H1 (cell line): ENCODE data around the gene SEMA4D. TPM values are rescaled to one million over a fixed set of nuclear protein-coding genes. Genes with fewer than 3 reads are reported as not detected.

Source experiments
- CTCF ChIA-PET: fragments of 300-600 bp; sonication (Branson Sonifier 250); formaldehyde crosslinking; loops from one replicate; lab custom pipeline; 2021; ENCODE audit not compliant: partially characterized antibody; lab: Charles Lee
- POLR2A ChIA-PET: fragments of 300-600 bp; sonication (Branson Sonifier 250); formaldehyde crosslinking; loops from one replicate; lab custom pipeline; 2021; ENCODE audit warnings: inconsistent platforms; ENCODE audit not compliant: partially characterized antibody; lab: Charles Lee
- DNase-seq, 2 experiments: peaks; one replicate each; pipeline versions ENCODE4 v3.0.0 to v3.0.0-alpha.2; 2010 to 2022; ENCODE audit warnings: low spot score in 2 of 2, low read depth in 1 of 2, mixed read lengths in 1 of 2
- FAIRE-seq: peaks from 2 replicates; lab custom pipeline; 2011; peaks lifted over from hg19 to GRCh38; lab: Jason Lieb, UNC
- H2AFZ ChIP-seq: 2 replicates; pipeline ENCODE4 v1.8.1; 2012; ENCODE audit warnings: low read length, inconsistent platforms
- H2AK5ac ChIP-seq: 2 replicates; pipeline ENCODE4 v1.6.1; 2013; ENCODE audit warnings: low read depth, low read length
- H2BK120ac ChIP-seq: replicated peaks from 2 replicates; pipeline ENCODE3; 2013; ENCODE audit warnings: low read depth, low read length, inconsistent platforms
- H2BK12ac ChIP-seq: 2 replicates; pipeline ENCODE4 v1.6.1; 2013; ENCODE audit warnings: low read depth, low read length
- H2BK15ac ChIP-seq: 2 replicates; pipeline ENCODE4 v1.6.1; 2013; ENCODE audit warnings: low read length
- H2BK20ac ChIP-seq: 2 replicates; pipeline ENCODE4 v1.6.1; 2013; ENCODE audit warnings: low read length
- H2BK5ac ChIP-seq: 2 replicates; pipeline ENCODE4 v1.6.1; 2013; ENCODE audit warnings: low read depth, low read length
- H3K14ac ChIP-seq: 2 replicates; pipeline ENCODE4 v1.6.1; 2013; ENCODE audit warnings: inconsistent platforms; ENCODE audit not compliant: insufficient read length
- H3K18ac ChIP-seq: 2 replicates; pipeline ENCODE4 v1.6.1; 2013; ENCODE audit warnings: low read length; ENCODE audit errors: extremely low read depth
- H3K23ac ChIP-seq: 2 replicates; pipeline ENCODE4 v1.6.1; 2013; ENCODE audit warnings: inconsistent platforms; ENCODE audit not compliant: insufficient read length
- H3K23me2 ChIP-seq: 2 replicates; pipeline ENCODE4 v1.6.1; 2013; ENCODE audit warnings: low read depth, low read length
- H3K27ac ChIP-seq: 2 replicates; pipeline ENCODE4 v1.6.1; 2011; ENCODE audit warnings: low read depth, low read length, inconsistent platforms
- H3K27me3 ChIP-seq, 4 experiments: replicated peaks in 1 of 4; 1 replicate in 1 of 4; 2 replicates in 3 of 4; pipeline versions ENCODE4 v1.6.1 to v1.8.1; 2011 to 2013; ENCODE audit warnings: low read length in 3 of 4, mild to moderate bottlenecking in 3 of 4, inconsistent platforms in 2 of 4, mixed read lengths in 2 of 4, moderate library complexity in 1 of 4; ENCODE audit not compliant: control insufficient read depth in 3 of 4, insufficient read depth in 3 of 4; ENCODE audit errors: extremely low read depth in 1 of 4
- H3K36me3 ChIP-seq, 4 experiments: 2 replicates each; pipeline versions ENCODE4 v1.6.1 to v1.8.1; 2011 to 2013; ENCODE audit warnings: mild to moderate bottlenecking in 4 of 4, low read length in 3 of 4, moderate library complexity in 2 of 4, control low read depth in 1 of 4, inconsistent platforms in 1 of 4; ENCODE audit not compliant: insufficient read depth in 4 of 4, control insufficient read depth in 2 of 4
- H3K4ac ChIP-seq: replicated peaks from 2 replicates; pipeline ENCODE3; 2013; ENCODE audit warnings: low read length, low read depth, mixed read lengths, inconsistent platforms; ENCODE audit not compliant: insufficient read length
- H3K4me1 ChIP-seq, 4 experiments: replicated peaks in 1 of 4; 1 replicate in 1 of 4; 2 replicates in 3 of 4; pipeline versions ENCODE4 v1.6.1 to v1.8.1; 2011 to 2013; ENCODE audit warnings: low read length in 3 of 4, inconsistent platforms in 2 of 4, mixed read lengths in 1 of 4; ENCODE audit not compliant: insufficient read depth in 4 of 4, control insufficient read depth in 3 of 4
- H3K4me2 ChIP-seq, 2 experiments: 2 replicates each; pipeline versions ENCODE4 v1.6.1 to v1.8.1; 2011 to 2013; ENCODE audit warnings: low read depth in 2 of 2, low read length in 2 of 2, control low read depth in 1 of 2, inconsistent platforms in 1 of 2, mild to moderate bottlenecking in 1 of 2; ENCODE audit not compliant: insufficient read depth in 1 of 2
- H3K4me3 ChIP-seq, 4 experiments: fragments of 200-600, 300-600 bp in 1 of 4; sonication (generic), shearing (Covaris generic), sonication (Bioruptor Twin) in 1 of 4; 2 replicates each; pipeline versions ENCODE4 v1.5.1 to v1.8.1; 2011 to 2016; ENCODE audit warnings: low read length in 4 of 4, low read depth in 3 of 4, control low read depth in 2 of 4, inconsistent platforms in 2 of 4, mild to moderate bottlenecking in 2 of 4, mixed read lengths in 1 of 4, moderate library complexity in 1 of 4; ENCODE audit not compliant: insufficient read depth in 2 of 4; ENCODE audit errors: extremely low read depth in 1 of 4
- H3K56ac ChIP-seq: replicated peaks from 2 replicates; pipeline ENCODE3; 2013; ENCODE audit warnings: low read depth, mild to moderate bottlenecking, mixed read lengths, low read length, inconsistent platforms; ENCODE audit not compliant: insufficient read length
- H3K79me1 ChIP-seq: 2 replicates; pipeline ENCODE4 v1.6.1; 2013; ENCODE audit warnings: low read depth, low read length, control low read depth
- H3K79me2 ChIP-seq, 2 experiments: 2 replicates each; pipeline versions ENCODE4 v1.6.1 to v1.8.1; 2012 to 2013; ENCODE audit warnings: low read length in 2 of 2, mild to moderate bottlenecking in 2 of 2, inconsistent platforms in 1 of 2; ENCODE audit not compliant: insufficient read depth in 2 of 2, control insufficient read depth in 1 of 2
- H3K9ac ChIP-seq, 4 experiments: replicated peaks in 1 of 4; 1 replicate in 1 of 4; 2 replicates in 3 of 4; pipeline versions ENCODE4 v1.6.1 to v1.8.1; 2011 to 2013; ENCODE audit warnings: low read depth in 3 of 4, low read length in 3 of 4, control low read depth in 2 of 4, mild to moderate bottlenecking in 2 of 4, moderate library complexity in 2 of 4, inconsistent platforms in 1 of 4; ENCODE audit errors: extremely low read depth in 1 of 4
- H3K9me3 ChIP-seq, 2 experiments: 2 replicates each; pipeline versions ENCODE4 v1.6.1 to v1.8.1; 2012 to 2013; ENCODE audit warnings: mild to moderate bottlenecking in 2 of 2, moderate library complexity in 2 of 2, control low read depth in 1 of 2, inconsistent platforms in 1 of 2, low read depth in 1 of 2, low read length in 1 of 2, mixed read lengths in 1 of 2; ENCODE audit not compliant: insufficient read depth in 2 of 2
- H4K20me1 ChIP-seq, 2 experiments: replicated peaks in 1 of 2; 2 replicates each; pipeline versions ENCODE3 to v1.8.1; 2011 to 2013; ENCODE audit warnings: inconsistent platforms in 2 of 2, low read length in 2 of 2, mild to moderate bottlenecking in 1 of 2; ENCODE audit not compliant: insufficient read depth in 2 of 2, control insufficient read depth in 1 of 2
- H4K5ac ChIP-seq: 2 replicates; pipeline ENCODE4 v1.6.1; 2013; ENCODE audit warnings: low read length, low read depth, mixed read lengths, inconsistent platforms; ENCODE audit not compliant: insufficient read length
- H4K8ac ChIP-seq: 2 replicates; pipeline ENCODE4 v1.8.0; 2013; ENCODE audit warnings: mild to moderate bottlenecking, moderate library complexity, low read length, inconsistent platforms; ENCODE audit not compliant: insufficient read depth; ENCODE audit errors: extremely low read depth
- H4K91ac ChIP-seq: replicated peaks from 2 replicates; pipeline ENCODE3; 2013; ENCODE audit warnings: low read length, mixed read lengths, inconsistent platforms; ENCODE audit not compliant: insufficient read length
- BRCA1 ChIP-seq: IDR thresholded peaks from 2 replicates; pipeline ENCODE4 v1.6.1; 2012; ENCODE audit warnings: low read depth, low read length, improper control_type of control experiment
- CEBPB ChIP-seq: IDR thresholded peaks from 2 replicates; pipeline ENCODE4 v1.6.1; 2012; ENCODE audit warnings: low read depth, low read length
- CTCF ChIP-seq, 3 experiments: IDR thresholded peaks; 1 replicate in 2 of 3; 2 replicates in 1 of 3; pipeline versions ENCODE4 v1.5.1 to v1.6.1; 2011; ENCODE audit warnings: low read length in 3 of 3, mild to moderate bottlenecking in 3 of 3, inconsistent platforms in 2 of 3, low read depth in 1 of 3, moderate library complexity in 1 of 3; ENCODE audit not compliant: insufficient read depth in 1 of 3; ENCODE audit errors: control extremely low read depth in 1 of 3
- EZH2 ChIP-seq: fragments of 200-600 bp; sonication (generic); IDR thresholded peaks from 2 replicates; pipeline ENCODE4 v1.7.1; 2012; ENCODE audit warnings: low read depth, mild to moderate bottlenecking, moderate library complexity, low read length, inconsistent platforms; ENCODE audit not compliant: severe bottlenecking
- GTF2F1 ChIP-seq: IDR thresholded peaks from 2 replicates; pipeline ENCODE4 v1.6.1; 2012; ENCODE audit warnings: low read depth, low read length, improper control_type of control experiment, borderline replicate concordance
- HDAC6 ChIP-seq: IDR thresholded peaks from one replicate; pipeline ENCODE4 v1.7.1; 2012; ENCODE audit warnings: low read depth, mild to moderate bottlenecking, inconsistent platforms, low read length, moderate library complexity
- POU5F1 ChIP-seq: IDR thresholded peaks from 2 replicates; pipeline ENCODE4 v1.6.1; 2011; ENCODE audit warnings: low read depth, mild to moderate bottlenecking, low read length, moderate library complexity
- RNF2 ChIP-seq: fragments of 200-900, 300-1000 bp; sonication (generic); IDR thresholded peaks from 2 replicates; pipeline ENCODE4 v1.7.1; 2016; ENCODE audit warnings: borderline replicate concordance, low read depth, mild to moderate bottlenecking, antibody characterized with exemption, low read length; ENCODE audit not compliant: poor library complexity, severe bottlenecking; ENCODE audit errors: missing control alignments
- SIX5 ChIP-seq: IDR thresholded peaks from 2 replicates; pipeline ENCODE4 v1.6.1; 2011; ENCODE audit warnings: mild to moderate bottlenecking, low read depth, low read length
- SP2 ChIP-seq: IDR thresholded peaks from 2 replicates; pipeline ENCODE4 v1.6.1; 2012; ENCODE audit warnings: mild to moderate bottlenecking, low read length, inconsistent platforms
- WGBS, 2 experiments: shearing (Covaris generic) in 1 of 2; methylation state at CpG; one replicate each; pipeline versions ENCODE4 v1.1.6 to v1.1.7; 2013 to 2015; ENCODE audit warnings: low lambda C conversion rate in 2 of 2, mixed read lengths in 2 of 2, inconsistent platforms in 1 of 2, low coverage in 1 of 2, missing lambda C conversion rate in 1 of 2; ENCODE audit not compliant: insufficient replicate concordance in 2 of 2, insufficient coverage in 1 of 2, insufficient read length in 1 of 2; ENCODE audit errors: extremely low coverage in 1 of 2, missing lambda C conversion rate in 1 of 2; 5-methylcytosine and 5-hydroxymethylcytosine counted together
- polyA plus RNA-seq, 7 experiments: library from polyadenylated mRNA; depleted of rRNA in 3 of 7; stranded (reverse) in 5 of 7; unstranded in 2 of 7; fragments of >200 nt in 5 of 7; fragments of 200-250 nt in 2 of 7; gene quantifications; 1 replicate in 5 of 7; 2 replicates in 1 of 7; 4 replicates in 1 of 7; pipeline versions ENCODE4 v1.2.1 to v1.2.3, GENCODE V29; 2011 to 2013; ENCODE audit warnings: missing spikeins in 2 of 7, mixed read lengths in 2 of 7
- total RNA-seq: library from RNA; stranded (reverse); fragmentation: NEBNext Ultra II Directional; extraction: Animal tissue kit (Norgen Biotek cat#: 25700); gene quantifications from 2 replicates; pipeline ENCODE4 v1.2.1, GENCODE V29; 2021

Gene SEMA4D
- total and polyA plus RNA-seq, 2 of the 8 experiments (the other 6 are each of a cell fraction or from before 2014, with no cell fraction given), result 21.0 to 70.4 TPM

GRCh38 chr9:89314955-89315354 is 183.0 kb downstream of the SEMA4D start:
- Histone ChIP-seq H3K79me2 (peaks cover 43 to 72% of the 10 kb centered on the region in 2 experiments), H2BK5ac (no peak overlapping the region), H3K4me1 (peaks cover 0 to 8% (median 3%) of the 10 kb centered on the region in 4 experiments; a peak in 3 of 7 replicates), H2AK5ac (no peak overlapping the region), H3K9ac (peak overlapping the region in 2 of 4 experiments; percentile 9 to 16; a peak in 1 of 7 replicates), H3K4me2 (peak overlapping the region; percentile 58 to 67; a peak in 2 of 4 replicates), H4K5ac (no peak overlapping the region), H4K91ac (no peak overlapping the region), H2AFZ (no peak overlapping the region), H2BK20ac (no peak overlapping the region), H3K36me3 (peaks cover 6 to 47% (median 25%) of the 10 kb centered on the region in 4 experiments), H3K9me3 (no peaks in the 10 kb centered on the region), H2BK120ac (no peak overlapping the region), H3K56ac (no peak overlapping the region), H3K18ac (no peak overlapping the region), H3K14ac (no peak overlapping the region), H3K27ac (no peak overlapping the region), H3K27me3 (no peaks in the 10 kb centered on the region), H4K20me1 (peaks cover 17 to 24% of the 10 kb centered on the region in 2 experiments), H3K4ac (no peak overlapping the region), H3K4me3 (peak overlapping the region in 1 of 4 experiments; percentile 100; a peak in 3 of 8 replicates), H3K23me2 (peaks cover 2% of the 10 kb centered on the region; the same call in 1 of the 2 replicates), H2BK15ac (no peak overlapping the region), H4K8ac (no peak overlapping the region), H2BK12ac (no peak overlapping the region), H3K23ac (no peak overlapping the region), H3K79me1 (no peaks in the 10 kb centered on the region; the same call in 1 of the 2 replicates)
- WGBS, 2 experiments, result 95% methylated on average over 1 of the region's 1 CpG; no CpG with 5 or more reads in 1 of the 2 experiments
- TF ChIP-seq CTCF (IDR thresholded peaks at IDR 0.05; ENCODE audit: control extremely low read depth in 1 of 3, insufficient read depth in 1 of 3, low read depth in 1 of 3, low read length in 3 of 3), result no peak
- no peak for TF ChIP-seq RNF2
- TF ChIP-seq BRCA1, result no peak
- TF ChIP-seq EZH2, result no peak
- no peak for TF ChIP-seq SP2
- TF ChIP-seq POU5F1, result no peak
- TF ChIP-seq GTF2F1, result no peak
- no peak for TF ChIP-seq SIX5
- no peak for TF ChIP-seq HDAC6
- TF ChIP-seq CEBPB, result no peak
- ChIA-PET POLR2A (interaction anchor here (0.8 to 3.2 kb wide), 4 partner anchors 9 to 137 kb away, joined by 3 to 19 read pairs (median 4); no protein-coding TSS in a partner anchor), CTCF (no interaction called here)
- DNase-seq, result no peak
- no peak for FAIRE-seq
